T-helper 17 cell (primary cell): Measurements from ENCODE around the gene MUC3A. TPM values are rescaled to one million over a fixed set of nuclear protein-coding genes. Genes with fewer than 3 reads are reported as not detected.
"Not testable (repeated sequence)": the region's sequence is repeated elsewhere in the genome, so short reads cannot be mapped to it uniquely, and the experiment has no call there.

ENCODE experiments used
- ATAC-seq: fragments of 150-1000 bp; cut with Tn5 transposase; 2 replicates; pipeline ENCODE4 v1.10.0; 2021; ENCODE audit warnings: mild to moderate bottlenecking, moderate library complexity
- DNase-seq, 3 donors: peaks; one replicate each; pipeline versions ENCODE4 v3.0.0 to v3.0.0-alpha.2; 2020 to 2021
- H3K9me3 ChIP-seq: one replicate; pipeline ENCODE4 v1.7.0; 2013; ENCODE audit warnings: low read length, mild to moderate bottlenecking; ENCODE audit not compliant: control insufficient read depth, poor library complexity, severe bottlenecking
- H3K27ac Mint-ChIP-seq: one replicate; pipeline ENCODE4 v1.8.0; 2022; ENCODE audit warnings: mild to moderate bottlenecking, moderate library complexity, mixed read lengths
- H3K27me3 Mint-ChIP-seq: one replicate; pipeline ENCODE4 v1.8.0; 2022; ENCODE audit warnings: mixed read lengths
- H3K36me3 Mint-ChIP-seq: one replicate; pipeline ENCODE4 v1.8.0; 2022; ENCODE audit warnings: low read depth, mixed read lengths
- H3K4me1 Mint-ChIP-seq: one replicate; pipeline ENCODE4 v1.8.0; 2022; ENCODE audit warnings: mild to moderate bottlenecking, mixed read lengths
- H3K4me3 Mint-ChIP-seq: one replicate; pipeline ENCODE4 v1.8.0; 2022; ENCODE audit warnings: mild to moderate bottlenecking, moderate library complexity, mixed read lengths
- total RNA-seq, 4 donors: library from RNA in 2 of 4; stranded (reverse) in 2 of 4; gene quantifications; one replicate each; pipeline ENCODE4 v1.2.3 and lab custom pipeline; 2022 to 2026

Gene MUC3A, protein sequence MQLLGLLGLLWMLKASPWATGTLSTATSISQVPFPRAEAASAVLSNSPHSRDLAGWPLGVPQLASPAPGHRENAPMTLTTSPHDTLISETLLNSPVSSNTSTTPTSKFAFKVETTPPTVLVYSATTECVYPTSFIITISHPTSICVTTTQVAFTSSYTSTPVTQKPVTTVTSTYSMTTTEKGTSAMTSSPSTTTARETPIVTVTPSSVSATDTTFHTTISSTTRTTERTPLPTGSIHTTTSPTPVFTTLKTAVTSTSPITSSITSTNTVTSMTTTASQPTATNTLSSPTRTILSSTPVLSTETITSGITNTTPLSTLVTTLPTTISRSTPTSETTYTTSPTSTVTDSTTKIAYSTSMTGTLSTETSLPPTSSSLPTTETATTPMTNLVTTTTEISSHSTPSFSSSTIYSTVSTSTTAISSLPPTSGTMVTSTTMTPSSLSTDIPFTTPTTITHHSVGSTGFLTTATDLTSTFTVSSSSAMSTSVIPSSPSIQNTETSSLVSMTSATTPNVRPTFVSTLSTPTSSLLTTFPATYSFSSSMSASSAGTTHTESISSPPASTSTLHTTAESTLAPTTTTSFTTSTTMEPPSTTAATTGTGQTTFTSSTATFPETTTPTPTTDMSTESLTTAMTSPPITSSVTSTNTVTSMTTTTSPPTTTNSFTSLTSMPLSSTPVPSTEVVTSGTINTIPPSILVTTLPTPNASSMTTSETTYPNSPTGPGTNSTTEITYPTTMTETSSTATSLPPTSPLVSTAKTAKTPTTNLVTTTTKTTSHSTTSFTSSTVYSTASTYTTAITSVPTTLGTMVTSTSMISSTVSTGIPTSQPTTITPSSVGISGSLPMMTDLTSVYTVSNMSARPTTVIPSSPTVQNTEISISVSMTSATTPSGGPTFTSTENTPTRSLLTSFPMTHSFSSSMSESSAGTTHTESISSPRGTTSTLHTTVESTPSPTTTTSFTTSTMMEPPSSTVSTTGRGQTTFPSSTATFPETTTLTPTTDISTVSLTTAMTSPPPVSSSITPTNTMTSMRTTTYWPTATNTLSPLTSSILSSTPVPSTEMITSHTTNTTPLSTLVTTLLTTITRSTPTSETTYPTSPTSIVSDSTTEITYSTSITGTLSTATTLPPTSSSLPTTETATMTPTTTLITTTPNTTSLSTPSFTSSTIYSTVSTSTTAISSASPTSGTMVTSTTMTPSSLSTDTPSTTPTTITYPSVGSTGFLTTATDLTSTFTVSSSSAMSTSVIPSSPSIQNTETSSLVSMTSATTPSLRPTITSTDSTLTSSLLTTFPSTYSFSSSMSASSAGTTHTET (N-terminal part only)
- total RNA-seq, result not detected
- total RNA-seq (lab: John Stamatoyannopoulos, UW), result 0 reads per million in 2 donors

DNA sequence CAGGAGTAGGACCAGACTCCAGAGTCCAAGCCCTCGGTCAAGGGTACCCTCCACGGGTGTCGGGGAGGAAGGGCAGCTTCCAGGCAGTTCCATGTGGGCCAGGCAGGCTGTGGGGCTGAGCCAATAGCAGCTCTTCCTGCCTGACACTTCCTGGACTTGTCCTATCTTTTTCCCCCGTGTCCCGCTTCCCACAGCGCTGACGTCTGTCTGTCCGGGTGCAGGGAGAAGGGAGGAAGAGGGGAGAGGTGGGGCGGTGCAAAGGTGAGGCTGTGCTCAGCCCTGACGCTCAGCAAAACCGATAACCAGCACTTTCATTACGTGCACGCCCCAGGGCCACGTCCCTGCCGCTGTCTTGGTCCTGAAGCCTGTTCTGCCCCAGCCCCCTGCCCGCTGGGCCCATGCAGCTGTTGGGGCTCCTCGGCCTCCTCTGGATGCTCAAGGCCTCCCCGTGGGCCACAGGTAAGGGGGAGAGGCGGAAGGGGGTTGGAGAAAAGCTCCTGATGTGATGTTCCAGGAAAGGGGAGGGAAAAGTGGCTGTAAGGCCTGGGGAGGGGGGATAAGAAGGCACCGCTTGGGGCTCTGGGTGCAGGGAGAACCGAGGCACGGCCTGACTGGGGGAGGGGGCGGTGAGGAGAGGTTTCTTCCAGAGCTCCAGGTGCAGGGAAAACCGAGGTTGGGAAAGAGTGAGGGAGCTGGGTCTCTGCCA, at the start of gene MUC3A:
MUC3A (plus strand) TSS at position 308 of the 706 bp plus-strand sequence; CDS start at position 399, 91 bp downstream.
- peaks cover 2% of the 10 kb centered on the region for H3K36me3 Mint-ChIP-seq
- no peaks in the 10 kb centered on the region for H3K9me3 ChIP-seq
- no peak within 1 kb of the TSS for H3K4me3 Mint-ChIP-seq
- DNase-seq (no peak), ATAC-seq (no peak)
- H3K27me3 Mint-ChIP-seq, result peaks cover 29% of the 10 kb centered on the region
- no peaks in the 10 kb centered on the region for H3K4me1 Mint-ChIP-seq
- H3K27ac Mint-ChIP-seq, result no peak within 1 kb of the TSS

DNA sequence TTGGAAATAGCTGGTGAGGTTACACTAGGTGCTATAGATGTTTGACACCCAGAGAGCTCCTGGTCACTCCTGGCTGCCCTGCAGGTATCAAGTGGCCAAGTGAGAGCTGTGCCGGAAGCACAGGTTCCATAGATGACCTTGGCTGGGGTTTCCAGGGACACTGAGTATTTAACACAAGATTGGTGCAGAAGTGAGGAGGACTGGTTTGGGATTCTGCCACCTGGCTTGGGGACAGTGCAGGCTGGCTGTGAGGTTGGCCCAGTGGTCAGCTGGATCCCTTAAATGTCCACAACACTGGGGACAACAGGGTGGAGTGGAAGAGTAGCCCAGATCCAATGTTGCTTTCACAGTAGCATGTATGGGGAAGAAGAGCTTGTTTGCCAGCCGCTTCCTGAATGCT, 48.4 kb upstream of the MUC3A start:
- Mint-ChIP-seq H3K27ac (no peak overlapping the region), H3K4me1 (peaks cover 7% of the 10 kb centered on the region), H3K4me3 (no peak overlapping the region), H3K27me3 (peaks cover 25% of the 10 kb centered on the region), H3K36me3 (peaks cover 4% of the 10 kb centered on the region)
- ATAC-seq, result no peak
- no peaks in the 10 kb centered on the region for H3K9me3 ChIP-seq
- no peak for DNase-seq

DNA sequence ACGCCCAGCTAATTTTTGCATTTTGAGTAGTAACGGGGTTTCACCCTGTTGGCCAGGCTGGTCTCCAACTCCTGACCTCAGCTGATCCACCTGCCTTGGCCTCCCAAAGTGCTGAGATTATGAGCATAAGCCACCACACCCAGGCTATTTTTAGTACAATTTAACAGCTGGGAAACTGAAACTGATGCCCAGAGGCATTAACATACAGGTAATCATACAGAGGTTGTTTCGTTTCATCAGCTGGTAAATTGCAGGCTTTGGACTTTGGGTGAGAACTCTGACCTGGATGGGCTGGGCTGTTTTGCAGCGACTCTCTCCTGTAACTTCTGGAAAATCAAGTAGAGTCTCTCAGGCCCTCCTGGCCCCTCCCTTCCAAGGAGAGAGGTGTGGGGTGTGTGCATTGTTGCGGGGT, 47.4 kb upstream of the MUC3A start:
- H3K4me1 Mint-ChIP-seq, result peaks cover 2% of the 10 kb centered on the region
- H3K9me3 ChIP-seq, result no peaks in the 10 kb centered on the region
- H3K27ac Mint-ChIP-seq, result no peak overlapping the region
- ATAC-seq (no peak), DNase-seq (no peak)
- H3K36me3 Mint-ChIP-seq, result no peaks in the 10 kb centered on the region
- peaks cover 20% of the 10 kb centered on the region for H3K27me3 Mint-ChIP-seq
- no peak overlapping the region for H3K4me3 Mint-ChIP-seq

DNA sequence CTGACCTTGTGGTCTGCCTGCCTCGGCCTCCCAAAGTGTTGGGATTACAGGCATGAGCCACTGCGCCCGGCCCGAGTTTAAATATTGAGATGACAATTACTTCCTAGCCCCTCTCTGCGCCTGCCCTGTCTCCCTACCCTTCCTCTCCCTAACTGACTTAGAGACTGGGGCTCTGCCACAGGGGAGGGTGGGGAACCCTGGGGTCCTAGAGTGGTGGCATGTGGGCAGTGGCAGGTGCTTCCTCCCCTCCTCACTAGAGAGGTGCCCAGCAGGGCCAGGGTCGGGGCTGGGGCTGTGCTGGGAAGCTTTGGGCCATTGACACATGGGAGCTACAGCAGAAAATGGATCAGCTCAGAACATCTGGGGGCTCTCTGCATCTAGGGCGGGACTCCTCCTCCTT, 46.7 kb upstream of the MUC3A start:
- H3K9me3 ChIP-seq, result no peaks in the 10 kb centered on the region
- no peaks in the 10 kb centered on the region for H3K36me3 Mint-ChIP-seq
- no peak for ATAC-seq
- no peak for DNase-seq
- H3K27ac Mint-ChIP-seq, result no peak overlapping the region
- H3K27me3 Mint-ChIP-seq, result peaks cover 18% of the 10 kb centered on the region
- H3K4me3 Mint-ChIP-seq, result no peak overlapping the region
- no peaks in the 10 kb centered on the region for H3K4me1 Mint-ChIP-seq

DNA sequence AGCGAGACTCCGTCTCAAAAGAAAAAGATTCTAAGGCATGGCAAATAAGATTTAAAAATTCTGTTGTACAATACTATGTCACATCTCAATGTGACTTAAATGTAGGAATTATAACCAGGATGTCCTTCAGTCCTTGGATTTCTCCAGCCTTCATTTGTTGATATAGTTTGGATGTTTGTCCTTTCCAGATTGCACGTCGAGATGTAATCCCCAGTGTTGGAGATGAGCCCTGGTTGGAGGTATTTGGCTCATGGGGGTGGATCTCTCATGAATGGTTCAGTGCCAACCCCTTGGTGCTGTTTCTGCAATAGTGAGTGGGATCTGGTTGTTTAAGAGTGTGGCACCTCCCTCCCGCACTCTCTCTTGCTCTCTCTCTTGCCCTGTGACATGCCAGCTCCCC, 40.8 kb upstream of the MUC3A start:
- Mint-ChIP-seq H3K27me3 (peaks cover 22% of the 10 kb centered on the region), H3K4me1 (peaks cover 2% of the 10 kb centered on the region), H3K4me3 (no peak overlapping the region), H3K36me3 (peaks cover 3% of the 10 kb centered on the region), H3K27ac (no peak overlapping the region)
- no peaks in the 10 kb centered on the region for H3K9me3 ChIP-seq
- DNase-seq (no peak), ATAC-seq (no peak)

DNA sequence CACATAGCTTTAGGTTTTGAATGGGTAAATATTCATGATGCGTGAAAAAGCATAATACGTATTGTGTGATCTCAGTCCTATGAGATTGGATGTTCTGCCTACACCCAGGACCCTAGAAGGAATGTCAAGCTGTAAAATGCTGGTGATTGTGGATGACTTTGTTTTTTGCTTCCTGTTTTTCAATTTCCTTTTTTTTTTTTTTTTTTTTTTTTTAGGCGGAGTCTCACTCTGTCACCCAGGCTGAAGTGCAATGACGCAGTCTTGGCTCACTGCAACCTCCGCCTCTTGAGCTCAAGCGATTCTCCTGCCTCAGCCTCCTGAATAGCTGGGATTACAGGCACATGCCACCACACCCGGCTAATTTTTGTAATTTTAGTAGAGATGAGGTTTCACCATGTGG, 38.9 kb upstream of the MUC3A start:
- not testable (repeated sequence) for H3K27ac Mint-ChIP-seq, H3K4me1 Mint-ChIP-seq, H3K4me3 Mint-ChIP-seq, H3K9me3 ChIP-seq, DNase-seq, H3K36me3 Mint-ChIP-seq, ATAC-seq
- peaks cover 34% of the 10 kb centered on the region for H3K27me3 Mint-ChIP-seq

DNA sequence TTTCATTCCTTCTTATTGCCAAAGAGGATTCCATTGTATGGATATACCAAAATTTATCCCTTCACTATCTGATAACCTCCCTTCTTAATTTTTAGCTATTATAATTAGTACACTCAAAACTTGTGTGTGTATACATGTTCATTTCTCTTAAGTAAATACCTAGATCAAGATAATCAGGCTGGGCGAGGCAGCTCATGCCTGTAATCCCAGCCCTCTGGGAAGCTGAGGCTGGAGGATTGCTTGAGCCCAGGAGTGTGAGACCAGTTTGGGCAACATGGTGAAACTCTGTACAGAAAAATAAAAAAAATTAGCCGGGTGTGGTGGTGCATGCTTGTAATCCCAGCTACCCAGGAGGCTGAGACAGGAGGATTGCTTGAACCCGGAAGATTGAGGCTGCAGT, 37.9 kb upstream of the MUC3A start:
- no peak for ATAC-seq
- Mint-ChIP-seq H3K27me3 (peaks cover 34% of the 10 kb centered on the region), H3K27ac (no peak overlapping the region), H3K36me3 (peaks cover 3% of the 10 kb centered on the region), H3K4me3 (no peak overlapping the region), H3K4me1 (peaks cover 2% of the 10 kb centered on the region)
- no peaks in the 10 kb centered on the region for H3K9me3 ChIP-seq
- DNase-seq, result no peak

DNA sequence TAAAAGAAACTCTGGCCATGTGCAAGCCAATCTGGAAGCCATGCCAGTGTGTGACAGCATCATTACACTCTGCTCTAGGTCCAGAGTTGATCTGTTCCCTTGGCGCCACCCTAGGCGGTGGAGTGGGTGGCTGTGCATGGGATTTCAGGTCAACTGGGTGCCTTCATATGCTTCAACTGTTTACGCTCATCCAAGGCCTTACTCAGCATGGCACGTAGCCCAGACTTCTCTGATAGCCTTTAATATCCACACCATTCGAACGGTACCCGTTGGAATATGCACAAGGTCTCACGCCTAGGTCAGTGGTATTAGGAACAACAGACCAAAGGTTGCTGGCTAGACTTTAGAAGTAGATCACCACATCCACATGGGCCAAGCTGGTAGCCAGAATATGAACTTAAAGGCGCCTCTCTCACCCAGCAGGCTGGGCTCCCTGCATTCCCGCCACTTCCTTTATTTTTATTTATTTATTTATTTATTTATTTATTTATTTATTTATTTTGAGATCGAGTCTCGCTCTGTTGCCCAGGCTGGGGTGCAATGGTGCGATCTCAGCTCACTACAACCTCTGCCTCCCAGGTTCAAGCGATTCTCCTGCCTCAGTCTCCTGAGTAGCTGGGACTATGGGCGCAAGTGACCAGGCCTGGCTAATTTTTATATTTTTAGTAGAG, 35.0 kb upstream of the MUC3A start:
- Mint-ChIP-seq H3K4me1 (peaks cover 2% of the 10 kb centered on the region), H3K4me3 (no peak overlapping the region), H3K27me3 (peaks cover 47% of the 10 kb centered on the region), H3K27ac (no peak overlapping the region), H3K36me3 (no peaks in the 10 kb centered on the region)
- H3K9me3 ChIP-seq, result no peaks in the 10 kb centered on the region
- ATAC-seq, result no peak
- DNase-seq, result no peak

DNA sequence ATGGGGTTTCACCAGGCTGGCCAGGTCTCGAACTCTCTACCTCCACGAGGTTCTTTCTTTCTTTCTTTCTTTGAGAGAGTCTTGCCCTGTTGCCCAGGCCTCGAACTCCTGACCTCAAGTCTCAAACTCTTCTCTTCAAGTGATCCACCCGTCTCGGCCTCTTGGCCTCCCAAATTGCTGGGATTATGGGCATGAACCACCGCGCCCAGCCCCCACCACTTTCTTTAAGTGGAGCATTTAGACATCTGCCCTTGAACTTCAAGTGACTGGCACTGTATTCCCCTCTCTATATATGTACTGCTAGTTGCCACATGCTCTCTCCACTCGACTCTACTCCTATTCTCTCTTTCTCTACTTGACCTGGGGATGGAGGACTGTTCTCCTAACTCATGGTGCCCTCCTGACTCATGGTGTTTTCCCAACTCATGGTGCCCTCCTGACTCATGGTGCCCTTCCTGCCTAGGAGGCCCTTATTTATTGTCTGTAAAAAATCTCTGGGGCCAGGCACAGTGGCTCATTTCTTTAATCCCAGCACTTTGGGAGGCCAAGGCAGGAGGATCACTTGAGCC, 34.4 kb upstream of the MUC3A start:
- H3K27ac Mint-ChIP-seq, result no peak overlapping the region
- DNase-seq (no peak), ATAC-seq (no peak)
- no peaks in the 10 kb centered on the region for H3K9me3 ChIP-seq
- no peak overlapping the region for H3K4me3 Mint-ChIP-seq
- peaks cover 53% of the 10 kb centered on the region for H3K27me3 Mint-ChIP-seq
- H3K4me1 Mint-ChIP-seq, result peaks cover 2% of the 10 kb centered on the region
- no peaks in the 10 kb centered on the region for H3K36me3 Mint-ChIP-seq

DNA sequence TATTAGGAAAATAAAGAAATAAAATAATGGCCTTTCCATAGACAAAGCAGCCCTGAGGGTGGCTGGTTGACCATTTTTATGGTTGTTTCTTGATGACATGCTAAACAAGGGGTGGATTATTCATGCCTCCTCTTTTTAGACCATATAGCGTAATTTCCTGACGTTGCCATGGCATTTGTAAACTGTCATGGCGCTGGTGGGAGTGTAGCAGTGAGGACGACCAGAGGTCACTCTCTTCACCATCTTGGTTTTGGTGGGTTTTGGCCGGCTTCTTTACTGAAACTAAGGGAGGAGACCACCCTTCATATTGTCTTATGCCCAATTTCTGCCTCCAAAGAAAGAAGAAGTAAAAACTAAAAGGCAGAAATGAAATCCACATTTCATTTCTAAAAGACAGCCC, 30.0 kb upstream of the MUC3A start:
- ATAC-seq, H3K9me3 ChIP-seq, DNase-seq, H3K4me3 Mint-ChIP-seq, H3K4me1 Mint-ChIP-seq, H3K27ac Mint-ChIP-seq, H3K36me3 Mint-ChIP-seq: not testable (repeated sequence)
- peaks cover 42% of the 10 kb centered on the region for H3K27me3 Mint-ChIP-seq

DNA sequence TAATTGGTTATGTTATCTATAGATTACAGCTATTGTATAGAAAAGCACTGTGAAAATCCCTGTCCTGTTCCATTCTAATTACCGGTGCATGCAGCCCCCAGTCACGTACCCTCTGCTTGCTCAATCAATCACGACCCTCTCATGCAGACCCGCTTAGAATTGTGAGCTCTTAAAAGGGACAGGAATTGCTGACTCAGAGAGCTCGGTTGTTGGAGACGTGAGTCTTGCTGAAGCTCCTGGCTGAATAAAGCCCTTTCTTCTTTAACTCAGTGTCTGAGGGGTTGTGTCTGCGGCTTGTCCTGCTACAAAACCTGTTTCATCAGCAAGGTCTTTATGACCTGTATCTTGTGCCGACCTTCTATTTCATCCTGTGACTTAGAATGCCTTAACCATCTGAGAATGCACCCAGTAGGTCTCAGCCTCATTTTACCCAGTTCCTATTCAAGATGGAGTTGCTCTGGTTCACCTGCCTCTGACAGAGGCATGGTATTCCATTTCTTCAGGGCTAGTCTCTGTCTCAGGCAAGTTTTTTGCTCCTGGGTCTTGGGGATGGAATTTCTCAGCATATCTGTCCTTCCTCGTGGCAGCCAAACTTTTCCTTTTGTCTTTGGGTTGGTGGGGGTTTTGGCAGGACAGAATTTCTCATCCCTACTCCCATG, 29.4 kb upstream of the MUC3A start:
- H3K4me1 Mint-ChIP-seq, ATAC-seq, H3K9me3 ChIP-seq, DNase-seq, H3K36me3 Mint-ChIP-seq, H3K4me3 Mint-ChIP-seq, H3K27ac Mint-ChIP-seq: not testable (repeated sequence)
- peaks cover 38% of the 10 kb centered on the region for H3K27me3 Mint-ChIP-seq
